Fibroblast of skin of left quadriceps (primary cell): ENCODE results near the gene NECTIN3.

Source experiments
- DNase-seq, 2 experiments: peaks; one replicate each; pipeline ENCODE4 v3.0.0-alpha.2; 2013; ENCODE audit warnings: low read depth in 2 of 2

Gene NECTIN3

DNA sequence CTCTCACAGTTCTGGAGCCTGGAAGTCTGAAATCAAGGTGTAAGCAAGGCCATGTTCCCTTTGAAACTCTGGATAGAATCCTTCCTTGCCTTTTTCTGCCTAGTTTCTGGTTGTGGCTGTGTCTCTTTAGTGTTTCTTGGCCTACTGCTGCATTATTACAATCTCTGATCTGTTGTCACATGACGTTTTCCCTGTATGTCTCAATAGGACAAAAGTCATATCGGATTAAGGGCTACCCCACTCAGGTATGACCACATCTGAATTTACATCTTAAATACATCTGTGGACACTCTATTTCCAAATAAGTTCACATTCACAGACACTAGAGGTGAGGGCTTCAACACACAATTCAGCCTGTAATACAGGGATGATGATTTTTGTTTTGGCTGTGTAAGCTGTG, 13.3 kb downstream of the NECTIN3 start:
- DNase-seq: no peak

DNA sequence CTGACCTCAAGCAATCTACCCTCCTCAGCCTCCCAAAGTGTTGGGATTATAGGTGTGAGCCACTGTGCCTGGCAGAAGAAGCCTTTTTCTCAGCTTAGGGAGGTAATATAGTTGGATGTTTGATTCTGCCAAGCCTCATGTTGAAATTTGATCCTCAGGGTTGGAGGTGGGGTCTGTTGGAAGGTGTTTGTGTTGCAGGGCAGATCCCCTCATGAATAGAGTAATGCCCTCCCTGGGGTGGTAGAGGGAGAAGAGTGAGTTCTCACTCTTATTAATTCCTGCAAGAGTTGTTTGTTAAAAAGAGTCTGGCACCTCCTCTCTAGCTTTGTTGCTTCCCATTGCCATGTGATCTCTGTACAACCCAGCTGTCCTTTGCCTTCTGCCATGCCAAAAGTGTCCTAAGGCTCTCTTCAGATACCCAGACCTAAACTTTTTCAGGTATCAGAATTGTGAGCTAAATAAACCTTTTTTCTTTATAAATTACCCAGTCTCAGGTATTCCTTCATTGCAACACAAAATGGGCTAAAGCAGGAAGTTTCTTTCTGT, 16.4 kb downstream of the NECTIN3 start:
- DNase-seq: no peak

DNA sequence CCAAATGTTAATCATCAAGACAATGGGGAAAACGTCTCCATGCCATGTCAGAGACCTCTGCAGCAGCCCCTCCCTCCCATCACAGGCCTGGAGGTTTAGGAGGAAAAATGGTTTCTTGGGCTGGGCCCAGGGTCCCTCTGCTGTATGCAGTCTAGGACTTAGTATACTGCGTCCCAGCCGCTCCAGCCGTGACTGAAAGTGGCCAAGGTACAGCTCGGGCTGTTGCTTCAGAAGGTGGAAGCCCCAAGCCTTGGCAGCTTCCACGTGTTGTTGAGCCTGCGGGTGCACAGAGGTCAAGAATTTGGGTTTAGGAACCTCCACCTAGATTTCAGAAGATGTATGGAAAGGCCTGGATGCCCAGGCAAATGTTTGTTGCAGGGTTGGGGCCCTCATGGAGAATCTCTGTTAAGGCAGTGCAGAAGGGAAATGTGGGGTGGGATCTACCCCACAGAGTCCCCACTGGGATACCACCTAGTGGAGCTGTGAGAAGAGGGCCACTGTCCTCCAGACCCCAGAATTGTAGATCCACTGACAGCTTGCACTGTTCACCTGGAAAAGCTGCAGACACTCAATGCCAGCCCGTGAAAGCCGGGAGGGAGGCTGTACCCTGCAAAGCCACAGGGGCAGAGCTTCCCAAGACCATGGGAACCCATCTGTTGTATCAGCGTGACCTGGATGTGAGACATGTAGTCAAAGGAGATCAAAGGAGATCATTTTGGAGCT, 25.0 kb downstream of the NECTIN3 start:
- no peak for DNase-seq

DNA sequence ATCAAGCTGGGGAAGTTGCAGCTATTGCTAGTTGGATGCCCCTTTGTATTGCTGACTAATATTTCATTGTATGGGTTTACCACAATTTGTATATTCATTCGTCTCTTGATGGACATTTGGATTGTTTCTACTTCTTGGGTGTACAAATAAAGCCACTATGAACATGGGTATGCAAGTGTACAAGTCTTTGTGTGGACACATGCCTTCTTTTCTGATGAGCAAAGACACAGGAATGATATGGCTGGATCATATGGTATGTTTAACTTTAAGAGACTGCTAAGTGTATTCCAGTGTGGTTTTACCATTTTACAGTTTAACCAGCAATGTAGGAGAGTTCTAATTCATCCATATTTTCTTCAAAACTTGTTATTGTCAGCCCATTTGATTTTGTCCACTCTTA, 32.2 kb downstream of the NECTIN3 start:
- no peak for DNase-seq

DNA sequence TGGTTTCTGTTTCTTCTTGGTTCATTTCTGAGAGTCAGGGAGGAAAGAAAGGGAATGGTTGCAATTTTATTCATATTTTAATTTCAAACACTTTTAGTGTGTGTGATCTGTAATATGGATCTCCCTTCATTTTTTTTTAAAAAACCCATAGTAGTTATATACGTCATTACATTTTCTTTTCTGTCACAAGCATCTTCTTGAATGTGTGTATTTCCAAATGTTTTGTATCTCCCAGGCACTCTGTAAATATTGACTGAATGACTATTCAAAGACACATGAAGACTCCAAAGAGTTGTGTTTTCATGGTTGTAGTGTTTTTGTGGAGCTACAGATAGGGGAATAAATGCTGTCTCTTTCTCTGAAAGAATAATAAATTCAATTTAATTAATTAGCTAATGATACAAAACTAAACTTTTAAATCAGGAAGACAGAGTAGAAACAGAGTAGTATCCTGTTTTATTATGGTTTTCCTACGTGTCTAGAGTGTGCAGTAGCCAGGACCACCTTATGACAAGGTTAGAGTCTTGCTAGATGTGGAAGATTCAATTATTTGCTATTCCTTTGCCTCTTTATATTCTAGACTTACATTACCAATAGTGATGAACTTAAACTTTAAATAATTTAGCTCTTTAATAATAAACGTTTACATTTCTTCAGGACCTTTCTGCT, 35.5 kb downstream of the NECTIN3 start:
- no peak for DNase-seq

DNA sequence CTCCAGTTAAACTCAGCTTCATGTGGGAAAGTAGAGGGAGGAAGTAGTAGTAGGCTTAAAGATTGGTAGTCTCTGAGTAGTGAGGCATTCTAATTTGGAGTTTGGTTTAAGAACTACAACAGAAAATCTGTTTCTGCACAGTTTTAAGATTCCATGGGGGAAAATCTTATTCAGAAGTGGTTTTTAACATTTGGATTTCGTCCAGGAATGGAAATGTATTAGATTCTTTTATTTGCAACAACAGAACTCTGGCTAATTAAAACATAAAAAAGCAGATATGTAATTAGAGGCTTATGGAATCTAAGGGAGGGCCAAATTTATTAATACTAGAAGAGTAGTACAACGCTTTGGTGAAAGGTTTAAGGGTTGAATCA, 36.0 kb downstream of the NECTIN3 start:
- peak in 1 of 2 experiments; percentile 11 for DNase-seq

DNA sequence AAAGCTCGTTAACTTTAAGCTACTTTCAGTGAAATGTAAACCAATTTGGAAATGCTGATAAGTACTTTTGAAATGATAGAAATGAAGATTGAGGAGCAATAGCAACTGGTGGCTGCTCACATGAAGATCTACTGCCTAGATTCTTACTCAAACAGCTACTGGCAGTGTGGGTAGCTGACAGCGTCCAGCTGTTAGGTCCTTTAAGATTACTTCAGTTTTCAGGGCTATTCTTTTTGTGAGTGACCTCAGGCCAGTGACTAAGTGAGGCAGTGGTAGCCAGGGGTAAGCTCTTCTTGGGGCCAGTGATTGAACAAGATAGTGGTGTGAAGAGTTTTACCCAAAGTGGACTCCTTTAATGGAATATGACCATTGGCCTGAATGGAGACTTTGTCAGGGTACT, 41.3 kb downstream of the NECTIN3 start:
- DNase-seq: no peak

DNA sequence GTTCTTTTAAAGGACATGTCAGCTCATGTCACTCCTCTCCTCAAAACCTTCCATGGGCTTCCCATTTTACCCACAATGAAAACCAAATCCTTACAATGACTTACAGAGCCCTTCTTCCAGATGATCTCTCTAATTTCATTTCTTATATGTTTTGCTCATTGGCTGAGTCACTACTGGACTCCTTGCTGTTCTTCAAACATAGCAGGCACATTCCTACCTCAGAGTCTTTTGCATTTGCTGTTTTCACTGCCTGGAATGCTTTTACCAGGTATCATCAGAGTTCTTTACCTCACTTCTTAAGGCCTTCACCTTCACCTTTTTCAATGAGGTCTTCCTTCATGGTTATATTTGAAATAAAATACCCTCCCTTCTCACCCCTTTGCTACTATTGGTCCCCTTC, 57.3 kb downstream of the NECTIN3 start:
- no peak for DNase-seq

DNA sequence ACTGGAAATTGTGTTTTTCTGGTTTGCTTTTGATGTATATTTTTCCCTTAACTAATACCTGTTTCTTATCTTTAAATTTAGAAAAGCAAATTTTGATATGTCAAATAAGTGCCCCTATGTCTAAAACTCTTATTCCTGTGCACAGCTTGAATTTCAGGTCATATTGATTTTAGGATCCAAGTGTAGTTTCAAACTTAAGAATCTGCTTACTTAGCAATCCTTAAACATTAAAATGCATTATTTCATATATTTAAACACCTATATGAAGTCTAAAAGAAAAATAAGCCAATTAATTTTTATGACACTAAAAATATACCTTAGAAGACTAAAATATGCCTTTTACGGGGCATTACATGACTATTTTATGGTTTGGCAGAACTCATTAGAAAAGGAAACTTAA, 59.2 kb downstream of the NECTIN3 start:
- DNase-seq: no peak

DNA sequence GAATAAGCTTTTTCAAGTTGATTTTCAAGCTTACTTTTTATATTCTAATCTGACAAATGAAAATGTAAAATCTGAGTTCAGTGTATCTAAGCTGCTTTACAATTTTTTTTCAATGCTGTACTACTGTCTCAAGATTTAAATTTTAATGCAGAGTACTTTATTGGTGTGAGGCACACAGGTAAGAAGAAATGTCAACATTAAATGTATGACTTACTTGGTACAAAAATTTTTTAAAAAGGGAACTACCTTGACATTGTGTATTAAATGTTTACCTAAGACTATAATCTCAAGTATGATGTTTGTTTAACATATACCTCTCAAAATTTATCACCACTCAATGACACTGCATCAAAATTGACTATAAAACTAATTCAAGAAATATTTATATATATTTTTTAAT, 62.7 kb downstream of the NECTIN3 start:
- no peak for DNase-seq

DNA sequence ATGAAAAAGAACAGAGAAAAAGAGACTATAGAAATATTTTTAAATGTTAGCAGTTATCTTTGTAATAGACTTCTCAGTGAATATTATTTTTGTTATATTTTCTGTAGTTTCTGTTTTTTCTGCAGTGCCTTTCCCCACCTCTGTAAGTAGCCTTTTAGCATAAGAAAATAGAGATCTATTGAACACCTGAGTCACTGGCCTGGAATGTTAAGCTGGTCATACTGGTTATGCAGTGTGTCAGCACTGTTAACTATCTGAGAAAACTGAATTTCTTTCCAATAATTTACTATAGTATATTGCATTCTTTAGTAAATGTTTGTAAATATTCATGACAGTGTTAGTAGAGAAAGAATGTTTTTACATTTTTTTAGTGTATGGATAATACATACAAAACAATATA, 79.8 kb downstream of the NECTIN3 start:
- peak; percentile 45 to 54 for DNase-seq

DNA sequence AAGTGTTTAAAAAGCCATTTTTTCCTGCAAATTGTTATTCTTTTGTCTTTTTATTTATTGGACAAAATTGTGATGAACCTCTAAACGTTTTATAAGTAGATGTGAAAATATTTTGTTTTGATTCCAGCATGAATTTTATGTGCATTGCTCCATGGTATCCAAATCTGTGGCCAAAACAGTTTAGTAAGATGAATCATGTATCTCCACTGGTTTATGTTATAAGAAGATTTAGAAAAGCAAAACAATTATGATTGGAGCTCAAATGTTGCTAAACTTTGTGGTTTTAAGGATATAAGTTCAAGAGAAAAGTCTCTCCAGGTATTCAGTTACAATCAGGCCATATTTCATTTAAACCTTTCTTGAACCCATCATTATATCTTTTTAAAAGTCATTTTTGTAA, 80.9 kb downstream of the NECTIN3 start:
- peak; percentile 29 to 33 for DNase-seq

DNA sequence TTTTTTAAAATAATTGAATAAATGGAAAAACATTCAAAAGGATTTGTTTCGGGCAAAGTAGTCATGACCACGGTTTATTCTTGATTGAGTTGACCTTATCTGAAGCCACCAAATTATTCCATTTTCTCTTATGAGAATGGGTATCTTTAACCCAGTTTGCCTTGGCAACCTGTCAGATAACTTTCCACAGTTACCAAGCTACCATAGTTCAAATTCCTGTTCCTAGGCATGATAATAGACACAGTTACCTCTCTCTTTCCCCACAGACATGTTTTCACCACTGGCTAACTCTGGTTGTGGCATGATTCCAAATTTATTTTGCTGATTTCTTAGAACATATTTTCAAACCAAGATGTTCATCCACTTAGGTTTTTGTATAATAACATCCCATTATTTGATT, 84.9 kb downstream of the NECTIN3 start:
- no peak for DNase-seq

DNA sequence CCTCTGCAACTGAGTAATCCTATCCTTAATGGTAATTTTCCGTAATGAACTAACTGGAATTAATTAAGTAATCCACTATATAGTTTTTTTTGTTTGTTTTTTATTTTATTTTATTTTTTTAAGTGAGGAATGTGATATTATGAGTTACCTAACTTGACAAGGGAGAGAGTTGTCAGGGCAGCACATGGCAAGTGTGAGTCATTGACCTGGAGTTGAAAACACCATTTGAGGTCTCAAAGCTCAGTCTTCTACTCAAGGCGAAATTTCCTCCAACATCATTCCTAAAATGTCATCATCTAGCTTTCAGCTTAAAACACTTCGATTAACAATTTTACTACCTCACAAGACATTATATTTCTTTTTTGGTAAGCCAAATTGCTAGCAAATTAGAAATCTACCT, 87.8 kb downstream of the NECTIN3 start:
- no peak for DNase-seq

DNA sequence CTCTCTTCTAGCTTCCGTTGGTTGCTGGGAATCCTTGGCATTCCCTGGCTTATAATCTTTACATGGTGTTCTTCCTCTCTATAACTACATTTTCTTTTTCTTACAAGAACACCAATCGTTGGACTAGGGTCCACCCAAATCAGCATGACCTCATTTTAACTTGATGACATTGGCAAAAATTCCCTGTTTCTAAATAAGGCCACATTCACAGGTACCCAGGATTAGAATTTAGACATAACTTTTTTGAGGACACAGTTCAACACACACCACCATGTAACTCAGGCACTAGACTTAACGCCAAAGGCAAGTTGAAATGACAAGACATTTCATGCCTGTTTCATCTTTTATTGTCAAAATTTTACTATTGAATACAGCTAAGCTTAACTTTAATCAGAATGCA, 93.0 kb downstream of the NECTIN3 start:
- no peak for DNase-seq

DNA sequence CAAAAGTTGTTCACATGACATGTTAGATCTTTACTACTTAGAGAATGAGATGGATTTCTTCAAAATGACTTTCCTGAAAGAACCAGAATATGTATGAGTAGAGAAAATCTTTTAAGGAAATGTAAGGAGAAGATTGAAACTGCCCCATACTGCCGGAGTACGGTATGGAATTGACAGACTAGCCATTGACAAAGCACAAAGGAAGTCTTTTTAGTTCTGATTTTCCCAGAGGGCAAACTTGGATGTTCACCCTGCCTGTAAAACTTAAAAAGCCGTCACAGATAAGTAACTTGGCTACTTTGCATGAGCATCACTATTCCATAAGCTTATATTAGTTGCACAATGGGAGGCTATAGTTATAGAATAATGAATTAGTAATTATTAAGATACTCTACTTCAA, 93.8 kb downstream of the NECTIN3 start:
- DNase-seq: no peak

DNA sequence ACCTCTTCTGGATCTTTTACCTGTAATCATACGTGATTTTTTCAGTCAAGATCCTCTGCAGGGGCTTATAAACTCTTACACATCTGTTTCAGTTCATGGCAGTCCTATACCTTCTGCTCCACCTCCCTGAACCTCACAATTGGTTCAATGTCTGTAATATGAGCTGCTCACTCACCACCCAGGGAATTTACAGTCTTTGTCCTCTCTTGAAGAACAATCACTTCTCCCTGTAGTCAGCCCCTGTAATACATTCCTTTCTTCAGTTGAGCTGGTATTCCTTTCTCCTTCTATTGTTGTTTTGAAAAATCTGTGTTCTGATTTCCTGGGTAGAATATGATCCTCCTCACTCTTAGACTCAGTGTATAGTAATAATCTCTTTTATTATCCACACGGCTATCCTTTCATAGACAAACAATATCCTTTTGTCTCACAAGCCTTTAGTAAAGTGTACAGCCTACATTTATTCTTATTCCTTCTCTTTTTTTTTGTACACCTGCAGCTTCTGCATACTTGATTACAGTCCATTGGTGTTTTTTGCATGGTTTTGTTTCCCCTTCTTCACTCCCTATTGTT, 101.8 kb downstream of the NECTIN3 start:
- DNase-seq: peak; percentile 31 to 33

DNA sequence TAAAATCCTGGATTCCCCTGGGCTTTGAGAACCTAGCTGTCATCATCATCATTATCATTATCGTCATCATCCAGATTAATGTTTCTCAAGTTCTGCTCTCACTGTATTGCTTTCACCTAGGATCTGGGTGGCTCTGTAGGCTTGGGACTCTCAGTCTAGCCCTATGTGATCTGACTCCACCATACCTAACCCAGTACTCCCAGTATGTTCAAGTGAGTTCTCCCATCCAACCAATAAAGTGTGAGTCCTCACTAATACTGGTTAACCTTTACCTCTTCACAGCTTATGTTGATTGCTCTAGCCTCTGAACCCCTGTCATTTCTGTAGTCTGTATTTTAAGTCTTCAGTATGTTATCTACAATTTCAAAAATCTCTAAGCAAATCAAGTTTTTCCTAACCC, 102.3 kb downstream of the NECTIN3 start:
- DNase-seq: no peak

DNA sequence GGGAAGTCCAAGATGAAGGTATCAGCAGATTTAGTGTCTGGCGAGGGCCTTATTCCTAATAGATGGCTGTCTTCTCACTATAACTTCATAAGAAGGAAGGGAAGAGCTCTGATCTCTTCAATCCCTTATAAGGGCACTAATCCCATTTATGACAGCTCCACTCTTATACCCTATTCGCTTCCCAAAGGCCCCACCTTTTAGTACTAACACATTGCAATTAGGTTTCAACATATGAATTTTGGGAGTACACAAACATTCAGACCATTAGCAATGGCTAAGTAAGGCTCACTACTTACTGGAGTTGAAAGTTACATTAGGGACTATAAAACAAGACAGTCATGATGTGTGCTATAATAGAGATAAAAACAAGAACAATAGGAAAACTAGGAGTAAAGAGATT, 118.9 kb downstream of the NECTIN3 start:
- DNase-seq: no peak

DNA sequence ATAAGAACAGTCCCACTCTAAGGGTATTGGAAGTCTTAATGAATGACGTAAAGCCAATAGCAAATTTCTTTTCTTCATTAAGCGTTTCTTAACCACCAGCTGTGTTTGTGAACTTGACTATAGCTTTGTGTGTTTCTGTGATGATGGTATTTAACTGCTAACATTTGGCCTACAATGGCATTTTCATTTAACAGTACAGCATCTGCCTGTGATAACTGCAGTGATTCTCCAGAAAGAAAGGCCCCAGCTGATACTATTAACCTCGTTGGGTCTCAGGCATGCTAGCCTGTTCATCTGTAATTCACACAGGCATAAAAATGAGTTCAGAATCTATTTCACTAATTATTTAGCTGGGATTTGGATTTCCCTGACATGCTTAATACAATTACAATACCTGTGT, 121.9 kb downstream of the NECTIN3 start:
- no peak for DNase-seq

DNA sequence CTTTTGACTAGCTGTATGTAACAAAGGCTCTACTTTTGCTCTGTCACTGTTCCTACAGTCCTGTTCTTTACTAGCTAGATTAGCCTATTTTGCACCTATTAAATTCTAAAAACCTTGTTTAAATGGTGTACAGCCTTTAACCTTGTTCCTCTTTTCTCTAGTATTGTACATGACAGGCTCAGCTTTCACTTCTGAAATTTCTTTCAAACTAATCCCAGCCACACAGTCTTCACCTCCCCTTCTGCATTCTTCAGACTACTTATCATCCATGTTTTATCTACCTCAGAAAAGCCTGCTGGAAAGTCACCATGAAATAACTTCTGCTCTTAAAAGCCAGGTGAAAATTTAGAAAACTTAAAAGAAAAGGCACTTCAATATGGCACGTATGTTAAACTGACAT, 122.4 kb downstream of the NECTIN3 start:
- no peak for DNase-seq

DNA sequence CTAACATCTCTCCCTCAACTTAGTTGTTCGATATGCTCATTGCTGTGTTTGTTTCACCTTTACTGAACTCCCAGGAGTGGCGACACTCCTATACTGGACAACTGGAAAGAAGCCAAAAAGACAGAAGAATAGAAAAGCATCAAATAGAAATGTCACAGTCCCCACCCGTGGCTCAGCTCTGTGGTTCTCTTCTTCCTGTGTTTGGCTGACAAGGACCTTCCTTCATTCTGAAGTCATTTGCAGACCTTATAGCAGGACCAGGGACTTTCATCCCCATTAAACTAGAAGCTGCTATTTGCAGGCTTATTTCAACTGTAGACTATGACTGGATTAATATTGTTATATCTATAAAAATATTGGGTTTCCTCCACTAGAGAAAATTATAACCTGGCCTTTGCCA, 125.9 kb downstream of the NECTIN3 start:
- no peak for DNase-seq

DNA sequence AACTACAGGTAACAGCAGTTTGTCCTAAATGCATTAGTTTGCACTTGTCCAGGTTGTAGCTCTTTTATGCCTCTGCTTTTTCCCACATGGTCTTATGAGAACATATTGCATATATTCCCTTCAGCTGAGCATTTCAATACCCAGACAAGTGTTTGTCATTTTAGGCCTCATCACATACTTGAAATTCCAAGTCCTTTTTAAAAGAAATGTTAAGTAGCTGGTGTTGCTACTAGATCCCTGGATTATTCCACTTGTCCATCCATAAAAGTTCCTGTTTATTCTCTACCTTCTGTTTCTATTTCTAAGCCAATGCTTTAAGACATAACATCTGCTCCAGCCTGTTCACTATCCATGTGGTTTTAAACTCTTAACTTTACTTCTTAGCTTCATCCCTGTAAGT, 128.4 kb downstream of the NECTIN3 start:
- DNase-seq: no peak
